Endothelial cell of umbilical vein (primary cell): ENCODE data around the gene NFIA. TPM values are rescaled to one million over a fixed set of nuclear protein-coding genes. Genes with fewer than 3 reads are reported as not detected.

ENCODE experiments used
- BruUV-seq: library from RNA; stranded (reverse); fragments of 400-500 nt; replicated peaks from 2 replicates; lab custom pipeline; 2021; lab: Mats Ljungman, UMichigan
- CTCF ChIA-PET: fragments of 300-600, 350-600 bp; sonication (Branson Sonifier 250); formaldehyde crosslinking; loops from one replicate; lab custom pipeline; 2021; ENCODE audit warnings: antibody characterized with exemption, inconsistent platforms; lab: Charles Lee
- POLR2A ChIA-PET: fragments of 300-600, 350-600 bp; sonication (Branson Sonifier 250); formaldehyde crosslinking; loops from one replicate; lab custom pipeline; 2021; ENCODE audit warnings: antibody characterized with exemption, inconsistent platforms; lab: Charles Lee
- DNase-seq: peaks from one replicate; pipeline ENCODE4 v3.0.0-alpha.2; 2011; ENCODE audit warnings: low read depth, low spot score
- FAIRE-seq: peaks from 2 replicates; lab custom pipeline; 2011; peaks lifted over from hg19 to GRCh38; lab: Jason Lieb, UNC
- H2AFZ ChIP-seq: 2 replicates; pipeline ENCODE4 v1.6.0; 2012; ENCODE audit warnings: low read depth, low read length, control low read depth, inconsistent platforms
- H3K27ac ChIP-seq: 2 replicates; pipeline ENCODE4 v1.5.1; 2011; ENCODE audit warnings: low read depth, mild to moderate bottlenecking, control low read depth, low read length, moderate library complexity; ENCODE audit not compliant: insufficient read depth
- H3K27me3 ChIP-seq, 2 experiments: 2 replicates each; pipeline versions ENCODE4 v1.6.0 to v1.6.1; 2011; ENCODE audit warnings: low read length in 2 of 2, mixed read lengths in 1 of 2; ENCODE audit not compliant: control insufficient read depth in 2 of 2, insufficient read depth in 2 of 2
- H3K36me3 ChIP-seq, 2 experiments: 2 replicates in 1 of 2; 3 replicates in 1 of 2; pipeline ENCODE4 v1.5.1; 2011; ENCODE audit warnings: low read length in 2 of 2, mild to moderate bottlenecking in 1 of 2, moderate library complexity in 1 of 2; ENCODE audit not compliant: control insufficient read depth in 2 of 2, insufficient read depth in 2 of 2; ENCODE audit errors: extremely low read depth in 1 of 2
- H3K4me1 ChIP-seq: 3 replicates; pipeline ENCODE4 v1.5.1; 2011; ENCODE audit warnings: mild to moderate bottlenecking, low read length; ENCODE audit not compliant: control insufficient read depth, insufficient read depth; ENCODE audit errors: extremely low read depth
- H3K4me2 ChIP-seq: 2 replicates; pipeline ENCODE4 v1.6.1; 2011; ENCODE audit warnings: low read length, control low read depth, mixed read lengths; ENCODE audit not compliant: insufficient read depth
- H3K4me3 ChIP-seq, 3 experiments: fragments of 200-600 bp in 1 of 3; sonication (generic), shearing (Covaris generic) in 1 of 3; replicated peaks in 1 of 3; 2 replicates each; pipeline ENCODE4 v1.5.1; 2011 to 2016; ENCODE audit warnings: control low read depth in 3 of 3, low read length in 3 of 3, mild to moderate bottlenecking in 2 of 3, inconsistent platforms in 1 of 3, low read depth in 1 of 3, moderate library complexity in 1 of 3; ENCODE audit not compliant: insufficient read depth in 1 of 3
- H3K79me2 ChIP-seq: 2 replicates; pipeline ENCODE4 v1.6.0; 2012; ENCODE audit warnings: low read length, inconsistent platforms; ENCODE audit not compliant: control insufficient read depth, insufficient read depth
- H3K9ac ChIP-seq: replicated peaks from 2 replicates; pipeline ENCODE3; 2011; ENCODE audit warnings: low read length, control low read depth; ENCODE audit not compliant: insufficient read depth; ENCODE audit errors: extremely low read depth
- H3K9me1 ChIP-seq: replicated peaks from 3 replicates; pipeline ENCODE4 v1.6.0; 2011; ENCODE audit warnings: mild to moderate bottlenecking, low read length; ENCODE audit not compliant: control insufficient read depth, insufficient read depth; ENCODE audit errors: extremely low read depth
- H3K9me3 ChIP-seq: replicated peaks from 2 replicates; pipeline ENCODE4 v1.5.1; 2012; ENCODE audit warnings: low read length, inconsistent platforms; ENCODE audit not compliant: control insufficient read depth, insufficient read depth
- H4K20me1 ChIP-seq: replicated peaks from 2 replicates; pipeline ENCODE3; 2011; ENCODE audit warnings: mild to moderate bottlenecking, low read length; ENCODE audit not compliant: control insufficient read depth, insufficient read depth; ENCODE audit errors: extremely low read depth
- EZH2 ChIP-seq: IDR thresholded peaks from 2 replicates; pipeline ENCODE4 v1.6.1; 2012; ENCODE audit warnings: borderline replicate concordance, low read depth, mild to moderate bottlenecking, moderate library complexity, low read length, inconsistent platforms; ENCODE audit not compliant: severe bottlenecking
- FOS ChIP-seq: IDR thresholded peaks from 2 replicates; pipeline ENCODE4 v1.6.1; 2011; ENCODE audit warnings: mild to moderate bottlenecking, low read length, moderate library complexity, borderline replicate concordance; ENCODE audit not compliant: insufficient read depth
- GATA2 ChIP-seq: IDR thresholded peaks from 2 replicates; pipeline ENCODE4 v1.7.0; 2011; ENCODE audit warnings: low read depth, mild to moderate bottlenecking, moderate library complexity, mixed read lengths, low read length; ENCODE audit not compliant: insufficient read length, insufficient read depth
- JUN ChIP-seq: IDR thresholded peaks from 2 replicates; pipeline ENCODE4 v1.6.1; 2011; ENCODE audit warnings: borderline replicate concordance, low read depth; ENCODE audit not compliant: insufficient read length, insufficient read depth
- MYC ChIP-seq: IDR thresholded peaks from one replicate; pipeline ENCODE4 v1.6.1; 2011; ENCODE audit warnings: mild to moderate bottlenecking, low read depth, low read length
- POLR2A ChIP-seq: IDR thresholded peaks from 2 replicates; pipeline ENCODE4 v1.6.1; 2012; ENCODE audit warnings: low read depth, mild to moderate bottlenecking, control low read depth, low read length
- POLR2AphosphoS5 ChIP-seq: IDR thresholded peaks from 2 replicates; pipeline ENCODE4 v1.6.1; 2012; ENCODE audit warnings: low read depth, mild to moderate bottlenecking, control low read depth, low read length, moderate library complexity; ENCODE audit not compliant: insufficient read depth
- dilution Hi-C: fragments of 300-500 bp; cut with MboI; formaldehyde crosslinking; loops from one replicate; pipeline ENCODE4 v1.15.0; 2019; ENCODE audit warnings: low sequenced_read_pairs; ENCODE audit not compliant: extremely low pct_ligation_motif_present
- intact Hi-C: fragments of 100-400 bp; cut with micrococcal nuclease; formaldehyde crosslinking; loops from one replicate; pipeline ENCODE4 v1.10.0; 2022
- polyA plus RNA-seq, 4 experiments: library from polyadenylated mRNA; depleted of rRNA in 3 of 4; stranded (reverse) in 3 of 4; unstranded in 1 of 4; fragments of >200 nt; gene quantifications; 2 replicates each; pipeline versions ENCODE4 v1.2.1 to v1.2.3, GENCODE V29; 2011 to 2012; ENCODE audit warnings: missing spikeins in 1 of 4
- total RNA-seq: library from RNA; stranded (reverse); gene quantifications from 2 replicates; pipeline ENCODE4 v1.2.3, GENCODE V29; 2021
- TF ChIP-seq, protein P1 (sequence below): IDR thresholded peaks from 2 replicates; pipeline ENCODE4 v1.6.1; 2011; ENCODE audit not compliant: insufficient read depth, insufficient read length
- TF ChIP-seq, protein P2 (sequence below), 2 donors: IDR thresholded peaks; 1 replicate in 1 of 2; 2 replicates in 1 of 2; pipeline ENCODE4 v1.5.1; 2011; ENCODE audit warnings: low read length in 2 of 2, mild to moderate bottlenecking in 2 of 2, moderate library complexity in 2 of 2, control low read depth in 1 of 2, inconsistent platforms in 1 of 2, low read depth in 1 of 2; ENCODE audit not compliant: insufficient read depth in 1 of 2; ENCODE audit errors: extremely low read depth in 1 of 2

The NFIA gene
- total and polyA plus RNA-seq, 2 donors (not counting 3 experiments of a cell fraction or from before 2014, with no cell fraction given): 25.5 to 47.0 TPM

GRCh38 chr1:61052395-61053225 is 29.8 kb upstream of the NFIA start:
- H3K9me3 ChIP-seq: no peaks in the 10 kb centered on the region
- TF ChIP-seq POLR2AphosphoS5 (no peak), MYC (no peak)
- TF ChIP-seq, protein P1, sequence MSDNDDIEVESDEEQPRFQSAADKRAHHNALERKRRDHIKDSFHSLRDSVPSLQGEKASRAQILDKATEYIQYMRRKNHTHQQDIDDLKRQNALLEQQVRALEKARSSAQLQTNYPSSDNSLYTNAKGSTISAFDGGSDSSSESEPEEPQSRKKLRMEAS: no peak
- no peaks in the 10 kb centered on the region for H3K27me3 ChIP-seq
- CTCF ChIA-PET: interaction anchor here (1.3 to 6.6 kb wide), 6 partner anchors 10 to 536 kb away, joined by 3 to 110 read pairs (median 6); partner anchors contain the start of gene NFIA
- H2AFZ ChIP-seq: no peak overlapping the region
- POLR2A ChIA-PET: no interaction called here
- dilution Hi-C loops: no loop called here
- H3K36me3 ChIP-seq: no peaks in the 10 kb centered on the region
- H3K27ac ChIP-seq: no peak overlapping the region
- H3K4me3 ChIP-seq: no peak overlapping the region
- no peaks in the 10 kb centered on the region for H3K79me2 ChIP-seq
- FAIRE-seq (no peak), DNase-seq (no peak)
- intact Hi-C loops: no loop called here
- no peak overlapping the region for H3K4me2 ChIP-seq
- BruUV-seq: no TSS peak
- H3K9ac ChIP-seq: no peak overlapping the region
- no peaks in the 10 kb centered on the region for H4K20me1 ChIP-seq
- H3K4me1 ChIP-seq: peaks cover 16% of the 10 kb centered on the region
- no peaks in the 10 kb centered on the region for H3K9me1 ChIP-seq

- intact Hi-C loops (no loop called here), dilution Hi-C loops (no loop called here)
- Histone ChIP-seq H3K79me2 (no peaks in the 10 kb centered on the region), H3K4me2 (peak overlapping the region; percentile 50), H3K9me3 (no peaks in the 10 kb centered on the region), H3K36me3 (no peaks in the 10 kb centered on the region), H3K9ac (no peak overlapping the region), H3K27ac (no peak overlapping the region), H3K9me1 (no peaks in the 10 kb centered on the region), H3K4me1 (peaks cover 16% of the 10 kb centered on the region), H3K27me3 (no peaks in the 10 kb centered on the region), H4K20me1 (no peaks in the 10 kb centered on the region), H3K4me3 (peak overlapping the region in 2 of 3 experiments; percentile 28 to 51), H2AFZ (peak overlapping the region; percentile 93)
- CTCF ChIA-PET: interaction anchor here (1.2 to 6.6 kb wide), 6 partner anchors 10 to 800 kb away, joined by 3 to 110 read pairs (median 4); partner anchors contain the start of gene NFIA
- no peak for TF ChIP-seq POLR2A
- no peak for TF ChIP-seq EZH2
- TF ChIP-seq MYC: no peak
- no peak for TF ChIP-seq FOS
- no peak for TF ChIP-seq GATA2
- no peak for TF ChIP-seq JUN
- TF ChIP-seq, protein P2, sequence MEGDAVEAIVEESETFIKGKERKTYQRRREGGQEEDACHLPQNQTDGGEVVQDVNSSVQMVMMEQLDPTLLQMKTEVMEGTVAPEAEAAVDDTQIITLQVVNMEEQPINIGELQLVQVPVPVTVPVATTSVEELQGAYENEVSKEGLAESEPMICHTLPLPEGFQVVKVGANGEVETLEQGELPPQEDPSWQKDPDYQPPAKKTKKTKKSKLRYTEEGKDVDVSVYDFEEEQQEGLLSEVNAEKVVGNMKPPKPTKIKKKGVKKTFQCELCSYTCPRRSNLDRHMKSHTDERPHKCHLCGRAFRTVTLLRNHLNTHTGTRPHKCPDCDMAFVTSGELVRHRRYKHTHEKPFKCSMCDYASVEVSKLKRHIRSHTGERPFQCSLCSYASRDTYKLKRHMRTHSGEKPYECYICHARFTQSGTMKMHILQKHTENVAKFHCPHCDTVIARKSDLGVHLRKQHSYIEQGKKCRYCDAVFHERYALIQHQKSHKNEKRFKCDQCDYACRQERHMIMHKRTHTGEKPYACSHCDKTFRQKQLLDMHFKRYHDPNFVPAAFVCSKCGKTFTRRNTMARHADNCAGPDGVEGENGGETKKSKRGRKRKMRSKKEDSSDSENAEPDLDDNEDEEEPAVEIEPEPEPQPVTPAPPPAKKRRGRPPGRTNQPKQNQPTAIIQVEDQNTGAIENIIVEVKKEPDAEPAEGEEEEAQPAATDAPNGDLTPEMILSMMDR (IDR thresholded peaks at IDR 0.05; ENCODE audit: extremely low read depth in 1 of 2, insufficient read depth in 1 of 2, low read depth in 1 of 2, low read length in 2 of 2): no peak
- TF ChIP-seq, protein P1: no peak
- no peak for TF ChIP-seq POLR2AphosphoS5
- POLR2A ChIA-PET: interaction anchor here (0.7 kb wide), 1 partner anchor 503 kb away, joined by 3 read pairs; no protein-coding TSS in a partner anchor
- BruUV-seq: no TSS peak
- no peak for DNase-seq
- no peak for FAIRE-seq
Measured at GRCh38 chr1:61053226-61053711, 29.1 kb upstream of the NFIA start.
